PC-3 (cell line): ENCODE results near the gene BRK1. TPM values are rescaled to one million over a fixed set of nuclear protein-coding genes. Genes with fewer than 3 reads are reported as not detected.

Experiments
- ATAC-seq: fragments of 200-7000 bp; cut with Tn5 transposase; 2 replicates; pipeline ENCODE4 v1.9.1; 2020; ENCODE audit warnings: mild to moderate bottlenecking, moderate library complexity
- BruUV-seq: library from RNA; stranded (reverse); fragments of 400-500 nt; replicated peaks from 2 replicates; lab custom pipeline; 2021; lab: Mats Ljungman, UMichigan
- CTCF ChIA-PET: fragments of 300-600 bp; sonication (Branson Sonifier 250); formaldehyde crosslinking; loops from one replicate; lab custom pipeline; 2022; ENCODE audit warnings: antibody characterized with exemption; lab: Charles Lee
- POLR2A ChIA-PET: fragments of 300-600 bp; sonication (Branson Sonifier 250); formaldehyde crosslinking; loops from one replicate; lab custom pipeline; 2022; ENCODE audit warnings: antibody characterized with exemption; ENCODE audit not compliant: unreplicated experiment; lab: Charles Lee
- DNase-seq: peaks from one replicate; pipeline ENCODE4 v3.0.0-alpha.2; 2015
- H2AFZ ChIP-seq: fragments of 300-600 bp; sonication (generic); 2 replicates; pipeline ENCODE4 v1.6.0; 2016; ENCODE audit warnings: antibody characterized with exemption, low read length
- H3F3A ChIP-seq: fragments of 300-600 bp; sonication (generic); one replicate; pipeline ENCODE4 v1.6.0; 2017; ENCODE audit warnings: antibody characterized with exemption, low read length, control low read depth, mild to moderate bottlenecking; ENCODE audit not compliant: unreplicated experiment
- H3K27ac ChIP-seq: fragments of 300-600 bp; sonication (generic); 2 replicates; pipeline ENCODE4 v1.5.1; 2016; ENCODE audit warnings: mild to moderate bottlenecking, low read length
- H3K27me3 ChIP-seq: fragments of 300-600 bp; sonication (generic); 2 replicates; pipeline ENCODE4 v1.6.1; 2016; ENCODE audit warnings: low read length, mixed read lengths
- H3K36me3 ChIP-seq: fragments of 300-600 bp; sonication (generic); 2 replicates; pipeline ENCODE4 v1.6.1; 2016; ENCODE audit warnings: low read depth, mixed run types, low read length, mixed read lengths
- H3K4me1 ChIP-seq: fragments of 300-600 bp; sonication (generic); 2 replicates; pipeline ENCODE4 v1.5.1; 2016; ENCODE audit warnings: low read length; ENCODE audit not compliant: insufficient read depth
- H3K4me2 ChIP-seq: fragments of 300-600 bp; sonication (generic); 2 replicates; pipeline ENCODE4 v1.6.0; 2016; ENCODE audit warnings: low read length
- H3K4me3 ChIP-seq: fragments of 300-600 bp; sonication (generic); 2 replicates; pipeline ENCODE4 v1.5.1; 2016; ENCODE audit warnings: mild to moderate bottlenecking, low read length, mixed read lengths
- H3K79me2 ChIP-seq: fragments of 300-600 bp; sonication (generic); 2 replicates; pipeline ENCODE4 v1.6.1; 2017; ENCODE audit warnings: low read length, mixed read lengths
- H3K9ac ChIP-seq: fragments of 300-600 bp; sonication (generic); 2 replicates; pipeline ENCODE4 v1.6.0; 2016; ENCODE audit warnings: mild to moderate bottlenecking, low read length
- H3K9me2 ChIP-seq: fragments of 300-600 bp; sonication (generic); replicated peaks from 2 replicates; pipeline ENCODE4 v1.6.1; 2016; ENCODE audit warnings: mixed run types, low read length, mixed read lengths
- H3K9me3 ChIP-seq: fragments of 300-600 bp; sonication (generic); 2 replicates; pipeline ENCODE4 v1.6.1; 2016; ENCODE audit warnings: low read length, mixed read lengths
- H4K20me1 ChIP-seq: fragments of 300-600 bp; sonication (generic); 2 replicates; pipeline ENCODE4 v1.6.1; 2016; ENCODE audit warnings: low read length, mixed read lengths
- EZH2 ChIP-seq: fragments of 300-600 bp; sonication (generic); IDR thresholded peaks from one replicate; pipeline ENCODE4 v1.6.1; 2017; ENCODE audit warnings: antibody characterized with exemption, mild to moderate bottlenecking, low read length; ENCODE audit not compliant: unreplicated experiment
- EZH2phosphoT487 ChIP-seq: fragments of 300-600 bp; sonication (generic); IDR thresholded peaks from 2 replicates; pipeline ENCODE4 v1.6.1; 2018; ENCODE audit warnings: mild to moderate bottlenecking, antibody characterized with exemption, low read length, borderline replicate concordance
- intact Hi-C: fragments of 100-400 bp; cut with micrococcal nuclease; formaldehyde crosslinking; loops from 2 replicates; pipeline ENCODE4 v1.9.0; 2023
- total RNA-seq: library from RNA; depleted of rRNA; stranded (reverse); fragments of >200 nt; gene quantifications from 2 replicates; pipeline ENCODE4 v1.2.3, GENCODE V29; 2014
- TF ChIP-seq, protein P1 (sequence below): fragments of 300-600 bp; sonication (generic); conservative IDR thresholded peaks from 2 replicates; pipeline ENCODE4 v1.5.1; 2017; ENCODE audit warnings: antibody characterized with exemption, low read depth, mild to moderate bottlenecking, low read length

Gene BRK1
- total RNA-seq, 1 experiment from 2014 or later: 140 TPM

GRCh38 chr3:10099041-10099440 is 16.4 kb upstream of the BRK1 start:
- ATAC-seq: no peak
- ChIA-PET POLR2A (interaction anchor here (0.6 kb wide), 1 partner anchor 61 kb away, joined by 22 read pairs; no protein-coding TSS in a partner anchor), CTCF (no interaction called here)
- H3K9me2 ChIP-seq: no peaks in the 10 kb centered on the region
- no TSS peak for BruUV-seq
- peaks cover 17% of the 10 kb centered on the region; the same call in 1 of the 2 replicates for H3K36me3 ChIP-seq
- no peak for DNase-seq
- no peaks in the 10 kb centered on the region for H3K9me3 ChIP-seq
- H3K4me2 ChIP-seq: no peak overlapping the region
- no peaks in the 10 kb centered on the region for H3F3A ChIP-seq
- no peaks in the 10 kb centered on the region for H3K27me3 ChIP-seq
- no peaks in the 10 kb centered on the region for H3K79me2 ChIP-seq
- no peak for TF ChIP-seq EZH2
- no peak for TF ChIP-seq EZH2phosphoT487
- TF ChIP-seq, protein P1, sequence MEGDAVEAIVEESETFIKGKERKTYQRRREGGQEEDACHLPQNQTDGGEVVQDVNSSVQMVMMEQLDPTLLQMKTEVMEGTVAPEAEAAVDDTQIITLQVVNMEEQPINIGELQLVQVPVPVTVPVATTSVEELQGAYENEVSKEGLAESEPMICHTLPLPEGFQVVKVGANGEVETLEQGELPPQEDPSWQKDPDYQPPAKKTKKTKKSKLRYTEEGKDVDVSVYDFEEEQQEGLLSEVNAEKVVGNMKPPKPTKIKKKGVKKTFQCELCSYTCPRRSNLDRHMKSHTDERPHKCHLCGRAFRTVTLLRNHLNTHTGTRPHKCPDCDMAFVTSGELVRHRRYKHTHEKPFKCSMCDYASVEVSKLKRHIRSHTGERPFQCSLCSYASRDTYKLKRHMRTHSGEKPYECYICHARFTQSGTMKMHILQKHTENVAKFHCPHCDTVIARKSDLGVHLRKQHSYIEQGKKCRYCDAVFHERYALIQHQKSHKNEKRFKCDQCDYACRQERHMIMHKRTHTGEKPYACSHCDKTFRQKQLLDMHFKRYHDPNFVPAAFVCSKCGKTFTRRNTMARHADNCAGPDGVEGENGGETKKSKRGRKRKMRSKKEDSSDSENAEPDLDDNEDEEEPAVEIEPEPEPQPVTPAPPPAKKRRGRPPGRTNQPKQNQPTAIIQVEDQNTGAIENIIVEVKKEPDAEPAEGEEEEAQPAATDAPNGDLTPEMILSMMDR: no peak
- no peak overlapping the region for H3K4me3 ChIP-seq
- no peaks in the 10 kb centered on the region for H3K4me1 ChIP-seq
- H2AFZ ChIP-seq: no peak overlapping the region
- intact Hi-C loops: no loop called here
- H4K20me1 ChIP-seq: no peaks in the 10 kb centered on the region
- no peak overlapping the region for H3K9ac ChIP-seq
- H3K27ac ChIP-seq: no peak overlapping the region

DNA sequence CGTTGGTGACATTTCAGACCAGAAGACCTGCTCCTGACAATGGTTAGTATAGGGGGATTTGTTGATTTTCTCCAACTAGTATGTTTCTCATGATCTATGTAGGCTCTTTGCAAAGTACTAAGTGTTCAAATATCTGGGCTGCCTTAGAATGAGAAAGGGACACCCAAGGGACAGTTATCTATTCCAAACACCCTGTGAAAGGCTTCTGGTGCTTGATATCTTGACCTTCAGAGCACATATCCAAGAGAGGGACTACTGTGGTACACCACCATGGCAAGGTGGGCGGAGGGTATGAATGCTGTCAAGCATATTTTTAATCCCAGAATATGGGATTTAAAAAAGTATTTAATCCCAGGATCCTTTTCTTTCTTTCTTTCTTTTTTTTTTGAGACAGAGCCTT is 8.6 kb upstream of the BRK1 start:
- ChIA-PET CTCF (no interaction called here), POLR2A (no interaction called here)
- Histone ChIP-seq H2AFZ (no peak overlapping the region), H3K27me3 (no peaks in the 10 kb centered on the region), H3K4me3 (no peak overlapping the region), H3K9me2 (no peaks in the 10 kb centered on the region), H4K20me1 (no peaks in the 10 kb centered on the region), H3K79me2 (no peaks in the 10 kb centered on the region), H3K9me3 (no peaks in the 10 kb centered on the region), H3K4me2 (no peak overlapping the region), H3K4me1 (no peaks in the 10 kb centered on the region), H3K9ac (no peak overlapping the region), H3K36me3 (peaks cover under 1% of the 10 kb centered on the region; the same call in 1 of the 2 replicates), H3F3A (no peaks in the 10 kb centered on the region), H3K27ac (no peak overlapping the region)
- no peak for ATAC-seq
- intact Hi-C loops: no loop called here
- no peak for TF ChIP-seq EZH2
- TF ChIP-seq EZH2phosphoT487: no peak
- TF ChIP-seq, protein P1: no peak
- BruUV-seq: no TSS peak
- no peak for DNase-seq

- ATAC-seq: no peak
- H3K79me2 ChIP-seq: no peaks in the 10 kb centered on the region
- no peaks in the 10 kb centered on the region for H4K20me1 ChIP-seq
- no peak for TF ChIP-seq EZH2
- intact Hi-C loops: no loop called here
- no peak within 1 kb of the TSS for H3K9ac ChIP-seq
- H3K4me1 ChIP-seq: no peaks in the 10 kb centered on the region
- H3K27me3 ChIP-seq: no peaks in the 10 kb centered on the region
- H3K4me3 ChIP-seq: no peak within 1 kb of the TSS
- H3K9me2 ChIP-seq: no peaks in the 10 kb centered on the region
- no peaks in the 10 kb centered on the region for H3K9me3 ChIP-seq
- no peak within 1 kb of the TSS for H3K4me2 ChIP-seq
- BruUV-seq: no TSS peak
- no peak within 1 kb of the TSS for H2AFZ ChIP-seq
- H3K36me3 ChIP-seq: no peaks in the 10 kb centered on the region
- H3K27ac ChIP-seq: no peak within 1 kb of the TSS
- H3F3A ChIP-seq: no peaks in the 10 kb centered on the region
- no peak for DNase-seq
- ChIA-PET POLR2A (no interaction called here), CTCF (no interaction called here)
These were observed 7.4 kb upstream of the BRK1 start, which contains the start of gene FANCD2OS for GRCh38 chr3:10108091-10108490. Gene FANCD2OS, minus strand, starts transcription at chr3:10108255. Its CDS starts 3,481 bp downstream, at chr3:10104774.
